Endothelial cell of umbilical vein (primary cell): ENCODE data around the gene RGSL1. TPM values are rescaled to one million over a fixed set of nuclear protein-coding genes. Genes with fewer than 3 reads are reported as not detected.

Experiments
- BruUV-seq: library from RNA; stranded (reverse); fragments of 400-500 nt; replicated peaks from 2 replicates; lab custom pipeline; 2021; lab: Mats Ljungman, UMichigan
- CTCF ChIA-PET: fragments of 300-600, 350-600 bp; sonication (Branson Sonifier 250); formaldehyde crosslinking; loops from one replicate; lab custom pipeline; 2021; ENCODE audit warnings: antibody characterized with exemption, inconsistent platforms; lab: Charles Lee
- POLR2A ChIA-PET: fragments of 300-600, 350-600 bp; sonication (Branson Sonifier 250); formaldehyde crosslinking; loops from one replicate; lab custom pipeline; 2021; ENCODE audit warnings: antibody characterized with exemption, inconsistent platforms; lab: Charles Lee
- DNase-seq: peaks from one replicate; pipeline ENCODE4 v3.0.0-alpha.2; 2011; ENCODE audit warnings: low read depth, low spot score
- FAIRE-seq: peaks from 2 replicates; lab custom pipeline; 2011; peaks lifted over from hg19 to GRCh38; lab: Jason Lieb, UNC
- H2AFZ ChIP-seq: 2 replicates; pipeline ENCODE4 v1.6.0; 2012; ENCODE audit warnings: low read depth, low read length, control low read depth, inconsistent platforms
- H3K27ac ChIP-seq: 2 replicates; pipeline ENCODE4 v1.5.1; 2011; ENCODE audit warnings: low read depth, mild to moderate bottlenecking, control low read depth, low read length, moderate library complexity; ENCODE audit not compliant: insufficient read depth
- H3K27me3 ChIP-seq, 2 experiments: 2 replicates each; pipeline versions ENCODE4 v1.6.0 to v1.6.1; 2011; ENCODE audit warnings: low read length in 2 of 2, mixed read lengths in 1 of 2; ENCODE audit not compliant: control insufficient read depth in 2 of 2, insufficient read depth in 2 of 2
- H3K36me3 ChIP-seq, 2 experiments: 2 replicates in 1 of 2; 3 replicates in 1 of 2; pipeline ENCODE4 v1.5.1; 2011; ENCODE audit warnings: low read length in 2 of 2, mild to moderate bottlenecking in 1 of 2, moderate library complexity in 1 of 2; ENCODE audit not compliant: control insufficient read depth in 2 of 2, insufficient read depth in 2 of 2; ENCODE audit errors: extremely low read depth in 1 of 2
- H3K4me1 ChIP-seq: 3 replicates; pipeline ENCODE4 v1.5.1; 2011; ENCODE audit warnings: mild to moderate bottlenecking, low read length; ENCODE audit not compliant: control insufficient read depth, insufficient read depth; ENCODE audit errors: extremely low read depth
- H3K4me2 ChIP-seq: 2 replicates; pipeline ENCODE4 v1.6.1; 2011; ENCODE audit warnings: low read length, control low read depth, mixed read lengths; ENCODE audit not compliant: insufficient read depth
- H3K4me3 ChIP-seq, 3 experiments: fragments of 200-600 bp in 1 of 3; sonication (generic), shearing (Covaris generic) in 1 of 3; replicated peaks in 1 of 3; 2 replicates each; pipeline ENCODE4 v1.5.1; 2011 to 2016; ENCODE audit warnings: control low read depth in 3 of 3, low read length in 3 of 3, mild to moderate bottlenecking in 2 of 3, inconsistent platforms in 1 of 3, low read depth in 1 of 3, moderate library complexity in 1 of 3; ENCODE audit not compliant: insufficient read depth in 1 of 3
- H3K79me2 ChIP-seq: 2 replicates; pipeline ENCODE4 v1.6.0; 2012; ENCODE audit warnings: low read length, inconsistent platforms; ENCODE audit not compliant: control insufficient read depth, insufficient read depth
- H3K9ac ChIP-seq: replicated peaks from 2 replicates; pipeline ENCODE3; 2011; ENCODE audit warnings: low read length, control low read depth; ENCODE audit not compliant: insufficient read depth; ENCODE audit errors: extremely low read depth
- H3K9me1 ChIP-seq: replicated peaks from 3 replicates; pipeline ENCODE4 v1.6.0; 2011; ENCODE audit warnings: mild to moderate bottlenecking, low read length; ENCODE audit not compliant: control insufficient read depth, insufficient read depth; ENCODE audit errors: extremely low read depth
- H3K9me3 ChIP-seq: replicated peaks from 2 replicates; pipeline ENCODE4 v1.5.1; 2012; ENCODE audit warnings: low read length, inconsistent platforms; ENCODE audit not compliant: control insufficient read depth, insufficient read depth
- H4K20me1 ChIP-seq: replicated peaks from 2 replicates; pipeline ENCODE3; 2011; ENCODE audit warnings: mild to moderate bottlenecking, low read length; ENCODE audit not compliant: control insufficient read depth, insufficient read depth; ENCODE audit errors: extremely low read depth
- CTCF ChIP-seq, 2 donors: IDR thresholded peaks; 1 replicate in 1 of 2; 2 replicates in 1 of 2; pipeline ENCODE4 v1.5.1; 2011; ENCODE audit warnings: low read length in 2 of 2, mild to moderate bottlenecking in 2 of 2, moderate library complexity in 2 of 2, control low read depth in 1 of 2, inconsistent platforms in 1 of 2, low read depth in 1 of 2; ENCODE audit not compliant: insufficient read depth in 1 of 2; ENCODE audit errors: extremely low read depth in 1 of 2
- EZH2 ChIP-seq: IDR thresholded peaks from 2 replicates; pipeline ENCODE4 v1.6.1; 2012; ENCODE audit warnings: borderline replicate concordance, low read depth, mild to moderate bottlenecking, moderate library complexity, low read length, inconsistent platforms; ENCODE audit not compliant: severe bottlenecking
- FOS ChIP-seq: IDR thresholded peaks from 2 replicates; pipeline ENCODE4 v1.6.1; 2011; ENCODE audit warnings: mild to moderate bottlenecking, low read length, moderate library complexity, borderline replicate concordance; ENCODE audit not compliant: insufficient read depth
- GATA2 ChIP-seq: IDR thresholded peaks from 2 replicates; pipeline ENCODE4 v1.7.0; 2011; ENCODE audit warnings: low read depth, mild to moderate bottlenecking, moderate library complexity, mixed read lengths, low read length; ENCODE audit not compliant: insufficient read length, insufficient read depth
- JUN ChIP-seq: IDR thresholded peaks from 2 replicates; pipeline ENCODE4 v1.6.1; 2011; ENCODE audit warnings: borderline replicate concordance, low read depth; ENCODE audit not compliant: insufficient read length, insufficient read depth
- MAX ChIP-seq: IDR thresholded peaks from 2 replicates; pipeline ENCODE4 v1.6.1; 2011; ENCODE audit not compliant: insufficient read depth, insufficient read length
- MYC ChIP-seq: IDR thresholded peaks from one replicate; pipeline ENCODE4 v1.6.1; 2011; ENCODE audit warnings: mild to moderate bottlenecking, low read depth, low read length
- POLR2A ChIP-seq: IDR thresholded peaks from 2 replicates; pipeline ENCODE4 v1.6.1; 2012; ENCODE audit warnings: low read depth, mild to moderate bottlenecking, control low read depth, low read length
- POLR2AphosphoS5 ChIP-seq: IDR thresholded peaks from 2 replicates; pipeline ENCODE4 v1.6.1; 2012; ENCODE audit warnings: low read depth, mild to moderate bottlenecking, control low read depth, low read length, moderate library complexity; ENCODE audit not compliant: insufficient read depth
- dilution Hi-C: fragments of 300-500 bp; cut with MboI; formaldehyde crosslinking; loops from one replicate; pipeline ENCODE4 v1.15.0; 2019; ENCODE audit warnings: low sequenced_read_pairs; ENCODE audit not compliant: extremely low pct_ligation_motif_present
- intact Hi-C: fragments of 100-400 bp; cut with micrococcal nuclease; formaldehyde crosslinking; loops from one replicate; pipeline ENCODE4 v1.10.0; 2022
- polyA plus RNA-seq, 4 experiments: library from polyadenylated mRNA; depleted of rRNA in 3 of 4; stranded (reverse) in 3 of 4; unstranded in 1 of 4; fragments of >200 nt; gene quantifications; 2 replicates each; pipeline versions ENCODE4 v1.2.1 to v1.2.3, GENCODE V29; 2011 to 2012; ENCODE audit warnings: missing spikeins in 1 of 4
- total RNA-seq: library from RNA; stranded (reverse); gene quantifications from 2 replicates; pipeline ENCODE4 v1.2.3, GENCODE V29; 2021

Gene RGSL1
- total and polyA plus RNA-seq, 2 donors (not counting 3 experiments of a cell fraction or from before 2014, with no cell fraction given): not detected

DNA sequence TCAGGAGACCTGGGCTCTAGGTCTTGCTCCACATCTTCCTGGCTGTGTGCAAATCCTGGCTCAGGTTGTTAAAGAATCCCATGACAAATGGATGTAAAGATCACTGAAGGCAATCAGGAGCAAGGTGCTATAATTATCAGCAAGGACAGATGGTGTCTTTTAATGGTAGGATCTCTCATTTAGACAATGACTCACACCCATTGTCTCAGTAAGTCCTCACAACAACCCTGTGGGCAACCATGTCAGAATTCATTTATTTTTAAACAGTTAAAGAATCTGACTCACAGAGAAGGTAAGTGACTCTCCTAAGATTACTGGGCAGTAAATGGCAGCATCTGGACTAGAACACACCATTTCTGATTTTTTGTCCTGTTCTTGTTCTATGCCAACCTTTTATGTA lies 106.3 kb downstream of the RGSL1 start:
- intact Hi-C loops: no loop called here

More for the DNA sequence above, 106.3 kb downstream of the RGSL1 start:
- Histone ChIP-seq H3K27me3 (no peaks in the 10 kb centered on the region), H3K79me2 (no peaks in the 10 kb centered on the region), H3K4me1 (no peaks in the 10 kb centered on the region), H3K9me1 (no peaks in the 10 kb centered on the region), H3K9ac (no peak overlapping the region), H3K4me2 (no peak overlapping the region), H4K20me1 (no peaks in the 10 kb centered on the region), H2AFZ (no peak overlapping the region), H3K9me3 (no peaks in the 10 kb centered on the region), H3K4me3 (no peak overlapping the region), H3K36me3 (no peaks in the 10 kb centered on the region), H3K27ac (no peak overlapping the region)
- ChIA-PET POLR2A (no interaction called here), CTCF (interaction anchor here (1.5 kb wide), 1 partner anchor 39 kb away, joined by 4 read pairs; no protein-coding TSS in a partner anchor)
- no TSS peak for BruUV-seq
- dilution Hi-C loops: no loop called here
- no peak for DNase-seq
- no peak for FAIRE-seq
- TF ChIP-seq EZH2: no peak
- no peak for TF ChIP-seq GATA2
- no peak for TF ChIP-seq MYC
- no peak for TF ChIP-seq POLR2A
- TF ChIP-seq POLR2AphosphoS5: no peak
- no peak for TF ChIP-seq MAX
- TF ChIP-seq CTCF (IDR thresholded peaks at IDR 0.05; ENCODE audit: extremely low read depth in 1 of 2, insufficient read depth in 1 of 2, low read depth in 1 of 2, low read length in 2 of 2): no peak
- no peak for TF ChIP-seq FOS
- TF ChIP-seq JUN: no peak
